GM11168 (cell line): ENCODE measurements around the gene VEGFA.

Experiments
- in situ Hi-C: fragments of 300-500 bp; cut with MboI; formaldehyde crosslinking; loops from one replicate; pipeline ENCODE4 v1.12.0; 2022; ENCODE audit warnings: low sequenced_read_pairs; ENCODE audit not compliant: unreplicated experiment

VEGFA gene

GRCh38 chr6:43798688-43799444 lies 28.9 kb downstream of the VEGFA start:
- in situ Hi-C loops: no loop called here

GRCh38 chr6:43799551-43800297 lies 29.7 kb downstream of the VEGFA start:
- in situ Hi-C loops: no loop called here

GRCh38 chr6:43800298-43800623 lies 30.2 kb downstream of the VEGFA start:
- in situ Hi-C loops: no loop called here

GRCh38 chr6:43800746-43801494 lies 30.9 kb downstream of the VEGFA start:
- in situ Hi-C loops: no loop called here

- in situ Hi-C loops: no loop called here
Measured at GRCh38 chr6:43801495-43802181, 31.6 kb downstream of the VEGFA start.

GRCh38 chr6:43803055-43803782 lies 33.2 kb downstream of the VEGFA start:
- in situ Hi-C loops: no loop called here

- in situ Hi-C loops: no loop called here
Measured at GRCh38 chr6:43803783-43804549, 34.0 kb downstream of the VEGFA start.

- in situ Hi-C loops: no loop called here
Measured at GRCh38 chr6:43804550-43805223, 34.7 kb downstream of the VEGFA start.

- in situ Hi-C loops: no loop called here
Measured at GRCh38 chr6:43805699-43806042, 35.7 kb downstream of the VEGFA start.

- in situ Hi-C loops: no loop called here
Measured at GRCh38 chr6:43806043-43806757, 36.2 kb downstream of the VEGFA start.

- in situ Hi-C loops: no loop called here
Measured at GRCh38 chr6:43806758-43807227, 36.8 kb downstream of the VEGFA start.

- in situ Hi-C loops: no loop called here
Measured at GRCh38 chr6:43807228-43808061, 37.4 kb downstream of the VEGFA start.

- in situ Hi-C loops: no loop called here
Measured at GRCh38 chr6:43808412-43808811, 38.4 kb downstream of the VEGFA start.

GRCh38 chr6:43809417-43810305 lies 39.6 kb downstream of the VEGFA start:
- in situ Hi-C loops: no loop called here

- in situ Hi-C loops: no loop called here
Measured at GRCh38 chr6:43810965-43811732, 41.1 kb downstream of the VEGFA start.

- in situ Hi-C loops: no loop called here
Measured at GRCh38 chr6:43811733-43812099, 41.7 kb downstream of the VEGFA start.
